Calu3 (cell line): ENCODE data around the gene ATP5PO. TPM values are rescaled to one million over a fixed set of nuclear protein-coding genes. Genes with fewer than 3 reads are reported as not detected.

Experiments
- BruUV-seq: library from RNA; stranded (reverse); fragments of 400-500 nt; replicated peaks from 2 replicates; lab custom pipeline; 2021; lab: Mats Ljungman, UMichigan
- CTCF ChIA-PET: fragments of 300-600 bp; sonication (Branson Sonifier 250); formaldehyde crosslinking; loops from one replicate; lab custom pipeline; 2022; ENCODE audit warnings: antibody characterized with exemption; lab: Charles Lee
- DNase-seq: peaks from one replicate; pipeline ENCODE4 v3.0.0; 2022
- H3K27ac Mint-ChIP-seq: one replicate; pipeline ENCODE4 v1.8.0; 2022; ENCODE audit warnings: mixed read lengths; ENCODE audit not compliant: unreplicated experiment
- H3K27me3 Mint-ChIP-seq: one replicate; pipeline ENCODE4 v1.8.0; 2022; ENCODE audit warnings: mixed read lengths; ENCODE audit not compliant: unreplicated experiment
- H3K36me3 Mint-ChIP-seq: one replicate; pipeline ENCODE4 v1.8.0; 2022; ENCODE audit warnings: mild to moderate bottlenecking, moderate library complexity, mixed read lengths; ENCODE audit not compliant: insufficient read depth, unreplicated experiment
- H3K4me1 Mint-ChIP-seq: one replicate; pipeline ENCODE4 v1.8.0; 2022; ENCODE audit warnings: mild to moderate bottlenecking, low read depth, mixed read lengths; ENCODE audit not compliant: unreplicated experiment
- H3K4me3 Mint-ChIP-seq: one replicate; pipeline ENCODE4 v1.8.0; 2022; ENCODE audit warnings: mild to moderate bottlenecking, low read depth, moderate library complexity, mixed read lengths; ENCODE audit not compliant: unreplicated experiment
- H3K9me3 Mint-ChIP-seq: one replicate; pipeline ENCODE4 v1.8.0; 2022; ENCODE audit warnings: low read depth, mixed read lengths; ENCODE audit not compliant: unreplicated experiment
- CTCF ChIP-seq: fragments of 200-600 bp; IDR thresholded peaks from one replicate; pipeline ENCODE4 v1.8.0; 2022; ENCODE audit warnings: antibody characterized with exemption; ENCODE audit not compliant: unreplicated experiment
- intact Hi-C: fragments of 100-400 bp; cut with micrococcal nuclease; formaldehyde crosslinking; loops from one replicate; pipeline ENCODE4 v1.10.0; 2022; ENCODE audit not compliant: unreplicated experiment
- total RNA-seq: library from RNA; stranded (reverse); gene quantifications from 2 replicates; pipeline ENCODE4 v1.2.3, GENCODE V29; 2022

Gene ATP5PO
- total RNA-seq, 1 experiment from 2014 or later, result 125 TPM

- H3K4me1 Mint-ChIP-seq, result no peaks in the 10 kb centered on the region
- CTCF ChIA-PET, result interaction anchor here (0.7 kb wide), 1 partner anchor 49 kb away, joined by 3 read pairs; no protein-coding TSS in a partner anchor
- H3K4me3 Mint-ChIP-seq, result no peak overlapping the region
- H3K27ac Mint-ChIP-seq, result no peak overlapping the region
- H3K27me3 Mint-ChIP-seq, result peaks cover 14% of the 10 kb centered on the region
- no peaks in the 10 kb centered on the region for H3K36me3 Mint-ChIP-seq
- no peaks in the 10 kb centered on the region for H3K9me3 Mint-ChIP-seq
- intact Hi-C loops, result no loop called here
- DNase-seq, result no peak
- no peak for TF ChIP-seq CTCF
- no TSS peak for BruUV-seq
These were observed 29.3 kb downstream of the ATP5PO start for GRCh38 chr21:33886321-33886720.

GRCh38 chr21:33885172-33885514 lies 30.5 kb downstream of the ATP5PO start:
- CTCF ChIA-PET, result no interaction called here
- Mint-ChIP-seq H3K9me3 (no peaks in the 10 kb centered on the region), H3K27ac (no peak overlapping the region), H3K4me3 (no peak overlapping the region), H3K27me3 (peaks cover 14% of the 10 kb centered on the region), H3K36me3 (no peaks in the 10 kb centered on the region), H3K4me1 (no peaks in the 10 kb centered on the region)
- BruUV-seq, result no TSS peak
- intact Hi-C loops, result no loop called here
- TF ChIP-seq CTCF, result no peak
- DNase-seq, result no peak

- H3K27me3 Mint-ChIP-seq, result peaks cover 14% of the 10 kb centered on the region
- no peak for DNase-seq
- H3K9me3 Mint-ChIP-seq, result no peaks in the 10 kb centered on the region
- intact Hi-C loops, result no loop called here
- BruUV-seq, result no TSS peak
- no peak overlapping the region for H3K4me3 Mint-ChIP-seq
- TF ChIP-seq CTCF, result no peak
- H3K4me1 Mint-ChIP-seq, result no peaks in the 10 kb centered on the region
- no peak overlapping the region for H3K27ac Mint-ChIP-seq
- CTCF ChIA-PET, result no interaction called here
- H3K36me3 Mint-ChIP-seq, result no peaks in the 10 kb centered on the region
These were observed 31.0 kb downstream of the ATP5PO start for GRCh38 chr21:33884376-33885171.

GRCh38 chr21:33883118-33883517 lies 32.5 kb downstream of the ATP5PO start:
- Mint-ChIP-seq H3K27ac (no peak overlapping the region), H3K27me3 (peaks cover 21% of the 10 kb centered on the region), H3K36me3 (no peaks in the 10 kb centered on the region), H3K4me3 (no peak overlapping the region), H3K9me3 (no peaks in the 10 kb centered on the region), H3K4me1 (no peaks in the 10 kb centered on the region)
- no TSS peak for BruUV-seq
- intact Hi-C loops, result no loop called here
- DNase-seq, result no peak
- no peak for TF ChIP-seq CTCF
- CTCF ChIA-PET, result no interaction called here
